Fibroblast of villous mesenchyme (primary cell): ENCODE measurements around the gene CLEC9A. TPM values are rescaled to one million over a fixed set of nuclear protein-coding genes. Genes with fewer than 3 reads are reported as not detected.

Experiments
- DNase-seq: peaks from one replicate; pipeline ENCODE4 v3.0.0-alpha.2; 2010; ENCODE audit warnings: low read depth
- H3K4me3 ChIP-seq: 2 replicates; pipeline ENCODE4 v1.5.1; 2011; ENCODE audit warnings: low read depth, mild to moderate bottlenecking, low read length
- CTCF ChIP-seq: IDR thresholded peaks from 2 replicates; pipeline ENCODE4 v1.5.1; 2012; ENCODE audit warnings: low read depth, mild to moderate bottlenecking, low read length; ENCODE audit not compliant: insufficient read depth
- total RNA-seq: library from RNA; depleted of rRNA; stranded (reverse); fragments of >200 nt; gene quantifications from 2 replicates; pipeline ENCODE4 v1.2.3, GENCODE V29; 2012

The CLEC9A gene
- total RNA-seq, 1 donor, result not detected

GRCh38 chr12:10027721-10028120 lies 2.8 kb upstream of the CLEC9A start:
- H3K4me3 ChIP-seq, result no peak overlapping the region
- DNase-seq, result peak; percentile 51
- TF ChIP-seq CTCF, result no peak

GRCh38 chr12:10031321-10031720 lies 839 bp downstream of the CLEC9A start:
- DNase-seq, result peak; percentile 46
- no peak for TF ChIP-seq CTCF
- no peak overlapping the region for H3K4me3 ChIP-seq

- no peak overlapping the region for H3K4me3 ChIP-seq
- no peak for TF ChIP-seq CTCF
- peak; percentile 56 for DNase-seq
These were observed 1.3 kb downstream of the CLEC9A start for GRCh38 chr12:10031771-10032175.

- no peak overlapping the region for H3K4me3 ChIP-seq
- TF ChIP-seq CTCF, result peak; percentile 56
- DNase-seq, result peak; percentile 34
These were observed 3.5 kb downstream of the CLEC9A start for GRCh38 chr12:10033783-10034545.

GRCh38 chr12:10042167-10042566 lies 11.7 kb downstream of the CLEC9A start:
- DNase-seq, result no peak
- TF ChIP-seq CTCF, result no peak

GRCh38 chr12:10048526-10048925 lies 18.0 kb downstream of the CLEC9A start:
- H3K4me3 ChIP-seq, result no peak overlapping the region
- no peak for TF ChIP-seq CTCF
- no peak for DNase-seq

More at GRCh38 chr12:10042167-10042566, 11.7 kb downstream of the CLEC9A start:
- H3K4me3 ChIP-seq, result no peak overlapping the region

- no peak for DNase-seq
- H3K4me3 ChIP-seq, result no peak overlapping the region
- no peak for TF ChIP-seq CTCF
These were observed 21.9 kb downstream of the CLEC9A start for GRCh38 chr12:10052193-10052913.
